NCI-H524 (cell line): Measurements from ENCODE around the gene UBQLN4.
"Not testable (repeated sequence)": the region's sequence is repeated elsewhere in the genome, so short reads cannot be mapped to it uniquely, and the experiment has no call there.

Source experiments
- DNase-seq, 2 experiments: peaks; one replicate each; lab custom pipeline; 2025; lab: John Stamatoyannopoulos, UW

Gene UBQLN4

DNA sequence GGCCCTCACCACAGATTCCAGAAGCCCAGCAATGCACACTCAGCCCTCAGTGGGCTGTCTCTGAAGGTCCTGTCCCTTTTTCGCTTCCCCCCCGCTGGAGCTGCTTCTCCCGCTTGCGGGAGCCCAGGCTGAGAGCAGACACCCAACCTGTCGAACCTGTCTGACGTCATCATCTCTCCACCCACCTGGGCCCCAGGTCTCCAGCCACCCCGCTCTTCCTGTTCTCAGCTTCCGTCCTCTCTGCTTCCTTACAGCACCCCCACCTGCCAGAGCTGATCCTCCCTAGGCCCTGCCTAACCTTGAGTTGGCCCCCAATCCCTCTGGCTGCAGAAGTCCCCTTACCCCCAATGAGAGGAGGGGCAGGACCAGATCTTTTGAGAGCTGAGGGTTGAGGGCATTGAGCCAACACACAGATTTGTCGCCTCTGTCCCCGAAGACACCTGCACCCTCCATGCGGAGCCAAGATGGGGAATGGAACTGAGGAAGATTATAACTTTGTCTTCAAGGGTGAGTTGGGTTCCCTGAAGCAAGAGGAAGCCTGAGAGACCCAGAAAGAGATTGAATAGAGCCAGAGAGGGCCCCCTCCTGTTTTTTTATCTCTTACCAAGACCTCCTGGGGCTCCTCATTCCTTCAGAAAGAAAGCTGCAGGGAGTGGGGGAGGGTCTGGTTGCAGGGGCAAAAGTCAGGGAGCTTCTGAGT is 7.5 kb upstream of the UBQLN4 start, which contains the start of gene RAB25:
Gene RAB25 (plus strand): TSS at position 224 of the 700 bp plus-strand sequence. CDS start 241 bp downstream, at position 465.
- DNase-seq = no peak

DNA sequence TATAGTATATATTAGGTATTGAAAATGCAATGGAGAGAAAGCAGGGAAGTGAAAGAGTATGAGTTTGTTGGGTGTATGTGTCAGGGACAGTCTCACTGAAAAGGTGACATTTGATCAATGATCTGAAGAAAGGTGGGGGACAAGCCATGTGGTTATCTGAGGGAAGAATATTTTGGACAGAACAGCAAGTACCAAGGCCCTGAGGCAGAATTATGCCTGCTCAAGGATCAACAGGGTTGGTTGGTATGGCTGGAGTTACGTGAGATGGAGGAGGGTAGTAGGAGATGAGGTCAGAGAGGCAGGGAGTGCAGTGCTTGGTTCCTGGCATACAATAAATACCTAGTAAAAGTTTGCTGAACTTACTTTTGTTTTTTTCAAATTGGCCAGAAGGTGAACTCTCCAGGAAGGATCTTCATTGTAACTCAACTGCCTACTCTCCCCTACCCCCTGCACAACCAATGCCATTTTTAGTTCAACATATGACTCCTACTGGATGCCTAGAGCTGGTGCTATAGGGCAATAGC is 2.8 kb upstream of the UBQLN4 start:
- no peak for DNase-seq

DNA sequence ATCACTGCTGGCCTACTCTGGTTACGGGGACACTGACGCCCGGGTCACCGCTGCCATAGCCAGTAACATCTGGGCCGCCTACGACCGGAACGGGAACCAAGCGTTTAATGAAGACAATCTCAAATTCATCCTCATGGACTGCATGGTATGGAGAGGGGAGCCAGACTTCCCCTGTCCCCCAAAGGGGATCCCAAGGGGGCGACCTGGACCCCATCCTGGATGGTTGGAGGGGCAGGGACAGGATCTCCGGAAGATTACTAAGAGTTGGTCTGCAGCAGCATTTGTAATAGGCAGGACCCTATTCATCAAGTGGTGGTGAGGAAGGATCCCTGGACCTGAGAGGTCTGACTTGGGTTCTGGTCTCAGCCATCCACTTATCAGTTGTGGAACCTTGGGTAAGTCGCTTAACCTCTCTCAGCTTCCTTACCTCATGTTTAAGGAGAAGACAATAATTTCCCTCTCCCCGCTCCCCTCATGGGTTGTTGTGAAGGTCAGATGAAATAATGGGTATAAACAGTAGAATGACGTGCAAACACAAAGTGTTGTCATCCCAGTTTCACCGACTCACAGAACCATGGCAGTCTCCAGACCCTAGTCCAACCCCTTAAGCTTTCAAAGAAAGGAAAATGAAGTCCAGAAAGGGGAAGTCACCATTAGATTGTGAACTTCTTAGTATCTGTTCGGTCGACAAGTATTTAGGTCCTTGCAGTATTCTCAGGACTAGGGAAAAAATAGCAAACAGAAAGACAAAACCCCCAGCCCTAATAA is 1.9 kb upstream of the UBQLN4 start:
- DNase-seq = no peak

DNA sequence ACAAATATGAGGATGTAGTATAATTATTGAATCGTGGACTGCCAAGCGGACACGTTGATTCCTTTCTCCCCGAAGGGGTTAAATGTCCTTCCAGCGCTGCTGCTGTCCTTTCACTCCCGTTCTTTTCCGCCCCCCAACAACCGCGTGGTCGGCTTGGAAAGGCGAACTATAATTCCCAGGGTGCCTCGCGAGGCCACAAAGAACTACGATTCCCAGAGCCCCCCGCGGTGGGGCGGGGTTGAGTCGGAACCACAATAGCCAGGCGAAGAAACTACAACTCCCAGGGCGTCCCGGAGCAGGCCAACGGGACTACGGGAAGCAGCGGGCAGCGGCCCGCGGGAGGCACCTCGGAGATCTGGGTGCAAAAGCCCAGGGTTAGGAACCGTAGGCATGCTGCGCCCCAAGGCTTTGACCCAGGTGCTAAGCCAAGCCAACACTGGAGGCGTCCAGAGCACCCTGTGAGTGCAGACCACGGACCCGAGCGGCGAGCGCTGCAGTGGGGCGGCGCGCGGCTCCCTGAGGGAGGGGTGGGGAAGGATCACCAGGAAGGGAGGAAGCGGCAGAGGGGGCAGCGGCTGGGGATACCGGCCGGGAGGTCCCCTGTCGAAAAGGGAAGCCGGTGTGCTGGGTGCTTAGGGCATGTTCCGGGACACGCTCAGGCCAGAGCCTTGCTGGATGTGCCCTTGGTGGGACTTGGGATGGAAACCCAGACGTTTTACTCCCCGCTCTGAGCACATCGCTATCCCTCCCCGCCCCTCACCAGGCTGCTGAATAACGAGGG is 1.1 kb upstream of the UBQLN4 start, which contains the start of gene LAMTOR2:
Gene LAMTOR2 (plus strand): TSS at position 283 of the 781 bp plus-strand sequence. CDS start 108 bp downstream, at position 391.
- peak; percentile 98 for DNase-seq

DNA sequence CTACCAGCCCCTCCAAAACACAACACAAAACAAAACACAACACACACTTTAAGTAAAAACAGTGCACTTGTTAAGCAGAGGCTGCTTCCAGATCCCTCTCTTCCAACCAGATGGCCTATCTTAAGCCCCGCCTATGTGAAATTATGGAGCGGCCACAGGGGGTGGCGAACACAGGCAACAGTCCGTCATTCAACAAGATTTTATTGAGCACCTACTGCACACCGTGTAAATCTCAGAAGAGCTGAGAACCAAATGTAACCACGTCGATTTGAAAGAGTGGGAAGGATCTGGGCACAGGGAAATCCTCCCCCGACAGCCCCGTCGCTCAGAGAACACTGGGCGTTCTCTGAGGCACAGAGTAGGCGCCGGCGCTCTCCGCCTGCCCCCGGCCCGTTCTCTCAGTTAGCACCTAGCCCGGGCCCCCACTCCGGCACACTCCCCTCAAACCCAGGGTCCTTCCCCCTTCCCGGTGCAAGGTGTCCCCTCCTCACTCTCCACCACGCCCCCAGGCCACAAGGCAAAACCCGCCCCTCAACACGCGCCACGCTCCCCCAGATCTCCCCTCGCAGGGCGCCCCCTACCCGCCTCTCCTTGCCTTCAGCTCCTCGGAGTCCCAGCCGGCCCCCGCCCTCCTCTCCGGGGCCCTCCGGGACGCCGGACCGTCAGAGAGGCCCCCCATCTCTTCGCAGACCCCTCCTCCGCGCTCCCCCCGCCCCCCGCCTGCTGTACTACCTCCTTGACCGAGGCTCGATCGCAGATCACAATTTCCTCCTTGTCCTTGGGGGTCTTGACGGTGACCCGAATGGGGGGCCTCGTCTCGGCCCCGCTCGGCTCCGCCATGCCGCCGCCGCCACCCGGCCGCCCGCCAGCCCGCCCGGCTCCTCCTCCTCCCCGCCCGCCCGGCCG is 483 bp downstream of the UBQLN4 start:
- DNase-seq = peak; percentile 46 to 74

DNA sequence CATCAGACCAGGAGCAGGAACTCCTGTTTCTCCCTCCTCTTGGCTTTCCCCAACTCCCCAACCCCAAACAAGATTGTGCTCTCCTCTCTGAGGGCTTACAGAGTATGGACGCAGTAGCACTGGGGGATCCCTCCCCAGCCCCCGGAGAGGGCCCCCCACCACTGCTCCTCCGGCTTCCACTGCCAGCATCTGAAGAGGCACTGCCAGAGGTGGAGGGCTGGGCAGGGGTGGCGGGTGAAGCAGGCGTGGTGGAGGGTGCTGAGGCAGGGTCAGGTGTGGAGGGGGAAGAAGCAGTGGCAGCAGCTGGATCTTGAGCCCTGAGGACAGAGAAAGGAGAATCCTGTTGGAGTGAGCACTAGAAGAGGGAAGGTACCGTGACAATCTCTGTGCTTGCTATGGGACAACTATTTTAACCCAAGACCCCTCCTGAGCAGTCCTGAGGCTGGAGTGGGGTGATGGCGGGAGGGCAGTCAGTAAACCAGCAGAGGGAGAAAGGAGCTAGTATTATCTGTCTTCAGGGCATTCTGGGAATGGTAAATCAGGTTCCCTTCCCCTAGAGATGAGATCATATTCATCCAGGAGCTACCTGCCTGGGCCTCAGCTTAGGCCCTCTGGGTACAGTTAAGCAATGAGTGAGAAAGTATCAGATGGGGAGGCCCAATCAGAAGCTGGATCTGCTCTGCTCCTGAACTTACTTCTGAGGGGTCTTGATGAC is 2.4 kb downstream of the UBQLN4 start:
- no peak for DNase-seq

DNA sequence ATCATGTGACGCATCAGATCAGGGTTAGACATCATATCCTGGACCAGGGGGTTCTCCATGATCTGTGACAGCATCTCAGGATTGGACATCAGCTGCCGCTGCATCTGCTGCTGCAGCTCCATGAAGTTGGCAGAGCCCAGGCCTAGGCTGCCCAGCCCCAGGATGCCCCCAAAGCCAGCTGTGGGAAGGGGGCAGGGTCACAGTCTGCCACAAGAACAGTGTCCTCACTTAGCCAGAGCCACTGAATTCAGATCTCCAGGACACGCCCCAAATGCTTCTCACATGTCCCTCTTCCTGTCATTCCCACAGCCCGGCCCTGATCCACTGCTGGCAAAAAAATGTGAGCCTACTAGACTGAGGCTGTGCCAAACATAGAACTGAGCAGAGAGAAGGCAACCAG is 3.2 kb downstream of the UBQLN4 start:
- DNase-seq = no peak

DNA sequence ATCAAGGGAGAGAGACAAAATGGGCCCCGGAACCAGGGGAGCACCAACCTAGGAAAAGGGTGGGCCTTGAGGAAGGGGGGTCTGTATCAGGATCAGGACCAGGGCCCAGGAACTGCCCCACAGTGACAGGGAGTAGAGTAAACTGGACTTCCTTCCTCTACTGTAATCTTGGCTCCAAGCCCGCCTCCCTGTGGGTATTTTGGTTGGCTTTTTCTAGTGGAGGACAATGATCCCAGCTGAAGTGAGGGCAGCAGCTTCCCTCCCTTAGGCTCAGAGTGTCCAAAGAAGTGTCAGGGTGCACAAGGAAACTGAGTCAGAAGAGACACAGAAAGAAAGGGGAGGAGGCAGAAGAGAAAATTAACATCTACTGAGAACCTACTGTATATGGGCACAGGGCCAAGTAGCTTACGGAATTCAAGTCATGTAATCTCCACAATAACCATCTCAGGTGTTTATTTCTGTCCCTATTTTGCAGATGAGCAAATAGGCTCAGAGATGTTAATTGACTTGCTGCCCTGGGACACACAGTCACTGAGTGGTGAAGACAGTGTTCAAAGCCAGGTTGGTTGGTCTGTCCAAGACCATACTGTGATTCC is 4.8 kb downstream of the UBQLN4 start:
- DNase-seq = no peak

DNA sequence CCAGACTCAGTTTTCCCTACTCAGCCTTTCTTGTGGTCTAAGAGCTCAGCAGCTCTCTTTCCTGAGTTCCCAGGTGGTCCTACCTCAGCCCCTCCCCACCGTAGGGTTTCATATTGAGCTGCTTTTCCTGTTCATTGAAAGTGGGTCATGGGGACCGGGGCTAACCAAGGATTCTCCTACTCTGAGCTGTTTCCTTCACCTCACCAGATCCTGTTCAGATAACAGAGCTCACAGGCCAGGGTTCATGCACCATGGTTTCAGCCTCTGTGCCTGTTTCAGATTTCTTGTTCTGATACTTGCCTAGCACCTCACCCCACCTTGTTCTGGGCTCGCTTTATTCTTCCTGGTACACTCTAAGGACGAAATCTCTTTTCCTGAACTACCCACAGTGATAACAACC is 8.5 kb downstream of the UBQLN4 start:
- DNase-seq = no peak

DNA sequence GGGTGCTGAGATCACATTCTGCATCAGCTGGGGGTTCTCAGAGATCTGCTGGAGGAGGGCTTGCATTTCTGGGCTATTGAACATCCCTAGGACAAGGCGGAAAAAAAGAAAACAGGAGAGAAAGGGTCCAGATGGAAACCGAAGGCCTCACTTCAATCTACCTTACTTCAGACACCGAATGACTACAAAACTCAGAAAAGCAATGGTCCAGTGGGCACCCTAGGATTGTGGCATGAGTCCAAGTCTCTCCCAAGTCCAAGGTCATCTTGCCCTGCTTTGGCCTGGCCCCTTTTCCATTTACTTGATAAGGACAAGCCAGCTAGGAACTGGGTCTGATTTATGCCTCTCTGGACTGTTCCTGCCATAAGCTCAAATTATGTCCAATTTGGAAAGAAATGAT is 10.8 kb downstream of the UBQLN4 start:
- DNase-seq = no peak

DNA sequence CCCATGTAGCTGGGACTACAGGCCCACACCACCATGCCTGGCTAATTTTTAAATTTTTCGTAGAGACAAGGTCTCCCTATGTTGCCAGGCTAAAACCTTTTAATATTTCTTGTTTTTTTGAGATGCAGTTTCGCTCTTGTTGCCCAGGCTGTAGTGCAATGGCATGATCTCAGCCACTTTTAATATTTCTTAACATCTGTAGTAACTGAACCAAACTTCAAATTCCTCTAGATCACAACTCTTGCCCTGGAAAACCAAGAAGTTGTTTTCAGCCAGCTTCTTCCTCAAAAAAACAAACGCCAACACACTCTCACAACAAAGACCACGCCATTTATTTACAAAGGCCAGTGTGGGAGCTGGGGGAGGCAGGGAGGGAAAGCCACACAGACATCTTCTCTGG is 18.6 kb downstream of the UBQLN4 start:
- DNase-seq = not testable (repeated sequence)

DNA sequence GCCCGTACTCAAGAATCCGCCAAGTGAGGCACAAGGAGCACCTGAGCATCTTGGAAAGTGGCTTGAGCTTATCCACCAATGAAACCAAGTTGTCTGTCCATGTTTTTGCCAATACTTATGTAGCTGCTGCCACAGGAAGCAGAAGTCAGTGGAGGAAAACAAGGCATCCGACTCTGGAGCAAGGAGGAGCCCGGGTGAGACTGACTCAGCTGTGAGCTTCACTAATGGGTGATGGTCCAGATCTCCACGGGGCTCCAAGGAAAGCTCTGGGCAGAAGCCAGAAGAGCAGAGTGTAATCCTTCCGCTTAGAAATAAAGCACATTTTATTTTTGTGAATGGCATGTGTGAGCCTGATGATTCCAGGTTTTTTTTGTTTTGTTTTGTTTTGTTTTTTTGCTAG is 20.6 kb downstream of the UBQLN4 start:
- DNase-seq = no peak

DNA sequence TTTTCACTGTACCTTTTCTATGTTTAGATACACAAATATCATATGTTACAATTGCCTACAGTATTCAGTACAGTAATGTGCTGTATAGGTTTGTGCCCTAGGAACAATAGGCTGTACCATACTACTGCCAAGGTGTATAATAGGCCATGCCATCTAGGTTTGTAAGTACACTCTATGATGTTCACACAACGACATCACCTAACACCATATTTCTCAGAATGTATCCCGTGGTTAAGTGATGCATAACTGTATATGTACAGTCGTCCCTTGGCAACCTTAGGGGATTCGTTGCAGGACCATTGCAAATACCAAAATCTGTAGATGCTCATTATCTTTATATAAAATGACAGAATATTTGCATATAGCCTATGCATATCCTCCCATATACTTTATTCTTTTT is 27.0 kb downstream of the UBQLN4 start:
- no peak for DNase-seq

DNA sequence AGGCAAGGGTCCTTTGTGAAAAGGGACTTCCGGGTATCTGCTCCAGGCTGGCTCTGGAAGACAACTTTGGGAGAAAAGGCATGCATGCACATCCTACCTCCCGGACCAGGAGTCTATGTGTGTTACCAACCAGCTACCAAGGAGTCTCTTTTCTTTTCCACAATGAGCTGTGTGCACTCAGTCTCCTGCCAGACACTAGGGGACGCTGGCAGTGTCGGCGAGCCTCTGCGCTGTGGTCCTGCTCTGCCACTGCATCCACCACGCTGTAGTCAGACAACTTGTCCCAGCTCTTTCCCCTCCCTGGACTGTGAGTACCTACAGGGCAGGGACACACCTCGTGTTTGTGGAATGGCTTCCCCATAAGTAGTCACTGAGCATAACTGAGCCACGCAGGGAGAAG is 27.7 kb downstream of the UBQLN4 start:
- peak; percentile 38 to 56 for DNase-seq

DNA sequence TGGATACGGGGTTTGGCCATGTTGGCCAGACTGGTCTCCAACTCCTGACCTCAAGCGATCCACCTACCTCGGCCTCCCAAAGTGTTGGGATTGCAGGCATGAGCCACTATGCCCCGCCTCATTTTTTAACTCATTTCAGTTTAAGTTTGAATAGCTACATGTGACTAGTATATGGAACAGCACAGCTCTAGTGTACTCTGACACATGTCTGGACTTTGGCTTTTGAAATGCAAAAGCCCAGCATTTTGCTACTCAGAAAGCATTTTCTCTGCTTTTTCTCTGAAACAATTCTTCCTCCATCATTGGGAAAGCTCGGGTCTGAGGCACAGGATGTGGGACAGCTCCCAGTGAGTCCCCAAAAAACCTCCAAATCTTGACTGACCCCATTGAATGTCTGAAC is 28.8 kb downstream of the UBQLN4 start:
- DNase-seq = no peak

DNA sequence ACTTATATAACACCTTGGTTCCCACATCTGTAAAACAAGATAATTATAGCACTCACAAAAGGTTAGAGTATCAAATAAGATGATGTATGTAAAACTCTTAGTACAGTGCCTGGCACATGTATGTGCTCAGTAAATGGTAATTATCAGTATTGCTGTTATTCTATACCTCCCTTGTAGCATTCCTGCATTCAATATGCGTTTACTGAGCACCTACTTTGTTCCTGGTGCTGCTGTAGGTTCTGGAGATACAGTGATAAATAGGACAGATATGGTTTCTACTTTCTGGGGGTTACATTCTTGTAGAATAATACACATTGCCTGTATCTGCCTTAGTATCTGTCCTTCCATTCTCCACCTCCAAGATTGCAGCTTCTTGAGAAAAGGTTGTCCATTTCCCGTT is 31.6 kb downstream of the UBQLN4 start:
- DNase-seq = no peak

DNA sequence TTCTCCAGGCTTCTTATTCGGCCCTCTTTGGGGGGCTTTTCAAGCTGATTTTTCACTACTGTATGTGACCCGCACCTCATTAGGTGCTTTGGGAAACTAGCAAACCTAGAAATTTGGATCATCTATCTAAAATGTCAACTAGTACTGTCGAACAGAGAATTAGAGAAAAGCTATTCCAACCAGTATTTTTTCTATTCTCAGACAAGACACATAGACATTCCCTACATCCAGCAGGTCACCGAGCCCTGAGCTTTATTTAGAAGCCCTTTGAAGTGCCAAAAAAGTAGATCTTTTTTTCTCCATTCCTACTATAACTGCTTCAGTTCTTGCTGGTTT is 32.5 kb downstream of the UBQLN4 start:
- no peak for DNase-seq

DNA sequence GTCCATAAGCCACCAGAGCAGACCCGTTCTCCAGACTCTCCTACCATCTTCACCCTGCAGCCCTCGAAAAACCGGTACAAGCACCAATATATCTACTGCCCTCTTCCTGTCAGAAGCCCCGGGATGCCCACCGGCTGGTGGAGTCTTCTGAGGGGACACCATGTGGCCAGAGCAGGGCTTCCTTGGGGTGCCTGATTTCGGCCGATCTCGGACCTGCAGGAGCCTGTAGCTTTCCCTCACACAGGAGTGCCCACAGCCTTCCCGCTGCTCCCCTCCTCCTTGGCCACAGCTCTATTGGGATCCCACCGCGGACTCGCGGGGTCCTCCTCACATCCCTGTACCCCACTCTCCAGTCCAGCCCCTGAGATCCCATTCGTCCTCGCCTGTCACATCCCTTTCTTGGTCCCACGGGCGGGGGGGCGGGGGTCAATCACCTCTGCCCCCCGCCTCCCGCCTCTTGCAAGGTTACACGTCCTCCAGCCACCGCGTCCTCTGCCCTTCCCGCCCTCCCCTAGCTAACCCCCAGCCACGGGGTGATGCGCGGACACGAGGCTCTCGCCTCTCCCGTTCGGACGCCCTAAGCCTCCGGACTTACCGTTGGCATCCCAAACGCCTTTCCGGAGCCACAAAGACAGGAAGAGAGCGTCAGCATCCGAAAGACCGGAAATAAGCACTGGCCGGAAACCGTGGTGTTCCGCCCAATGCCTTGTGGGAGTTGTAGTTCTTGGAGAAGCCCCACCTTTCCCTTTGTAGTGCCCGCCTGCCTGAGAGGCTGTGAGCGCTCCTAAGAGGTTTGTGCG is 33.1 kb downstream of the UBQLN4 start, which contains the start of gene SSR2:
Gene SSR2 (minus strand): TSS at position 659 of the 800 bp plus-strand sequence. CDS start 784 bp downstream, outside the sequence.
- DNase-seq = peak; percentile 90 to 91

DNA sequence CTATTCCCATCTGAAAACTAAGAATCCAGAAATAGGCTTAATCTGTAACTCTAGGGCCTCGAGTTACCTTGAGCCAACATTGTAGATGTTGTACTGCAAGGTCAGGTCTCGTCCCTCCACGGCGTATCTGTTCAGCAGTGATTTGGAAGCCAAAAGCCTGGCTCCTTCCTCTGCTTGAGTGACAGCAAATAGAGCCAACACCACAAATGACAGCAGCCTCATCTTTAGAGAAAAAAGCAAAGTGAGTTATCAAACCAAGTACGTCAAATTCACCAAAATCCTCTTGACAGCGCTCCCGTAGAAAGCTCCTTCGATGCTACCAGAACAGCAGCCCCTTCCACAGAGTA is 33.7 kb downstream of the UBQLN4 start:
- DNase-seq = no peak
